BJ (cell line): Measurements from ENCODE around the gene PCDH9. TPM values are rescaled to one million over a fixed set of nuclear protein-coding genes. Genes with fewer than 3 reads are reported as not detected.

Source experiments
- CTCF ChIA-PET: fragments of 350-600 bp; formaldehyde crosslinking; extraction: SDS; loops from one replicate; lab custom pipeline; 2021; ENCODE audit warnings: antibody characterized with exemption, inconsistent platforms; lab: Yijun Ruan, JAX
- POLR2A ChIA-PET: fragments of 300-600 bp; sonication (Branson Sonifier 250); formaldehyde crosslinking; extraction: SDS; loops from one replicate; lab custom pipeline; 2021; ENCODE audit warnings: antibody characterized with exemption; lab: Charles Lee
- DNase-seq: peaks from one replicate; pipeline ENCODE4 v3.0.0-alpha.2; 2011; ENCODE audit warnings: low read depth
- H3K27me3 ChIP-seq: 2 replicates; pipeline ENCODE4 v1.6.0; 2011; ENCODE audit warnings: low read length; ENCODE audit not compliant: control insufficient read depth, insufficient read depth
- H3K36me3 ChIP-seq: 2 replicates; pipeline ENCODE4 v1.5.1; 2011; ENCODE audit warnings: low read length; ENCODE audit not compliant: control insufficient read depth, insufficient read depth
- H3K4me3 ChIP-seq: 2 replicates; pipeline ENCODE4 v1.5.1; 2011; ENCODE audit warnings: low read depth, mild to moderate bottlenecking, control low read depth, low read length
- CTCF ChIP-seq: IDR thresholded peaks from 2 replicates; pipeline ENCODE4 v1.5.1; 2011; ENCODE audit warnings: low read depth, mild to moderate bottlenecking, control low read depth, inconsistent platforms, low read length, moderate library complexity; ENCODE audit not compliant: insufficient read depth
- polyA plus RNA-seq: library from polyadenylated mRNA; depleted of rRNA; stranded (reverse); fragments of >200 nt; gene quantifications from 2 replicates; pipeline ENCODE4 v1.2.3, GENCODE V29; 2011

The PCDH9 gene
- polyA plus RNA-seq, 1 experiment, result 2.3 TPM

GRCh38 chr13:66576381-66576780 lies 653.8 kb downstream of the PCDH9 start:
- ChIA-PET POLR2A (no interaction called here), CTCF (no interaction called here)
- Histone ChIP-seq H3K36me3 (no peaks in the 10 kb centered on the region), H3K27me3 (no peaks in the 10 kb centered on the region), H3K4me3 (no peak overlapping the region)
- DNase-seq, result no peak
- no peak for TF ChIP-seq CTCF

GRCh38 chr13:66574606-66575005 lies 655.5 kb downstream of the PCDH9 start:
- no peak for DNase-seq
- no peak overlapping the region for H3K4me3 ChIP-seq
- no peaks in the 10 kb centered on the region for H3K27me3 ChIP-seq
- ChIA-PET POLR2A (no interaction called here), CTCF (interaction anchor here (0.7 to 1.1 kb wide), 2 partner anchors 17 to 24 kb away, joined by 3 read pairs; no protein-coding TSS in a partner anchor)
- TF ChIP-seq CTCF, result no peak
- H3K36me3 ChIP-seq, result no peaks in the 10 kb centered on the region

- TF ChIP-seq CTCF, result no peak
- ChIA-PET CTCF (no interaction called here), POLR2A (no interaction called here)
- H3K27me3 ChIP-seq, result no peaks in the 10 kb centered on the region
- no peaks in the 10 kb centered on the region for H3K36me3 ChIP-seq
- H3K4me3 ChIP-seq, result no peak overlapping the region
- DNase-seq, result no peak
Observed at GRCh38 chr13:66567899-66568612, 662.1 kb downstream of the PCDH9 start.

DNA sequence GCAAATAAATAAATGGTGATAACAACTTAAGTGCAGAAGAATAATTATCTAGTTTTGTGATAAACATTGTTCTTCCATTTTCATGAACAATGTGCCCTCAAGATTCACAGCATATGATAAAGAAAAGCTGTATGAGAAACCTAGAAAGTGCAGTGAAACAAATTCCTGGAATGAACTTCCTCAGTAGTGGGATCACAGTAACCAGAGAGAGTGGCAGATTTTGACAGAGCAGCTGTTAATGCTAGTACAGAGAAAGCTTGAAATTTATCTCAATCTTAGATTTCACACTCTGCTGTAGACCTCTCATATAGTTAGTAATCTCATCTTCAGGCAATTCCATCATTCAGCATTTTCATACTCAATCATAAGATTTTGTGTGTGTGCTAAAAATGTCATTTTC lies 664.9 kb downstream of the PCDH9 start:
- Histone ChIP-seq H3K36me3 (no peaks in the 10 kb centered on the region), H3K27me3 (no peaks in the 10 kb centered on the region), H3K4me3 (no peak overlapping the region)
- no peak for DNase-seq
- ChIA-PET POLR2A (no interaction called here), CTCF (no interaction called here)
- TF ChIP-seq CTCF, result no peak

DNA sequence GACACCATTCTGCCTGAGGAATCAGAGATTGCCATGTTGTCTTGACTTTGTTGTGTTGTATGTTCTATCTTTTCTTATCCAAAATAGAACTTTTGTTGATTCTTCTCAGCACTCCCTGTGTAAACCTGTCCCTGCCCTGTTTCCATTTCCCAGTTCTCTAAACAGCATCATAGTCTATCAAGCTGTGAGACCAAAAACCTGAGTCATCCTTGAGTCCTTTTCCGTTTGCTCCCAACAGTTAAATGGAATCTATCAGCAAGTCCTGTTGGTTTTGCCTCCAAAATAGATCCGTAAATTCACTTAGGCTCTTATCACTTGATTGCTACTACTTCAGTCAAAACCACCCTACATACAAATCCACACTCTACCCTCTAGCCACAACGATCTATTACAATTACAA lies 667.1 kb downstream of the PCDH9 start:
- POLR2A ChIA-PET, result no interaction called here
- Histone ChIP-seq H3K36me3 (no peaks in the 10 kb centered on the region), H3K27me3 (no peaks in the 10 kb centered on the region), H3K4me3 (no peak overlapping the region)
- CTCF ChIA-PET, result no interaction called here
- DNase-seq, result no peak
- no peak for TF ChIP-seq CTCF
